GM18858 (cell line): ENCODE measurements around the gene STX8.
"Not testable (repeated sequence)": the region's sequence is repeated elsewhere in the genome, so short reads cannot be mapped to it uniquely, and the experiment has no call there.

ENCODE experiments used
- ATAC-seq: cut with Tn5 transposase; IDR thresholded peaks from one replicate; pipeline ENCODE4 v1.9.1; 2021; ENCODE audit not compliant: unreplicated experiment

STX8 gene

GRCh38 chr17:9269350-9270035 lies 306.1 kb downstream of the STX8 start:
- no peak for ATAC-seq

GRCh38 chr17:9268546-9268945 lies 307.1 kb downstream of the STX8 start:
- no peak for ATAC-seq

- ATAC-seq: no peak
These were observed 308.9 kb downstream of the STX8 start for GRCh38 chr17:9266697-9267117.

- no peak for ATAC-seq
These were observed 309.5 kb downstream of the STX8 start for GRCh38 chr17:9266031-9266680.

GRCh38 chr17:9261081-9262012 lies 314.3 kb downstream of the STX8 start:
- no peak for ATAC-seq

GRCh38 chr17:9259419-9259818 lies 316.2 kb downstream of the STX8 start:
- ATAC-seq: no peak

GRCh38 chr17:9258115-9259015 lies 317.3 kb downstream of the STX8 start:
- ATAC-seq: no peak

GRCh38 chr17:9257630-9257965 lies 318.0 kb downstream of the STX8 start:
- not testable (repeated sequence) for ATAC-seq

GRCh38 chr17:9256751-9257629 lies 318.6 kb downstream of the STX8 start:
- no peak for ATAC-seq

- no peak for ATAC-seq
These were observed 319.3 kb downstream of the STX8 start for GRCh38 chr17:9256361-9256750.

GRCh38 chr17:9255833-9256232 lies 319.8 kb downstream of the STX8 start:
- ATAC-seq: no peak

- no peak for ATAC-seq
These were observed 320.8 kb downstream of the STX8 start for GRCh38 chr17:9254841-9255240.

GRCh38 chr17:9253308-9253707 lies 322.3 kb downstream of the STX8 start:
- no peak for ATAC-seq

- no peak for ATAC-seq
These were observed 324.3 kb downstream of the STX8 start for GRCh38 chr17:9251273-9251672.

- no peak for ATAC-seq
These were observed 326.2 kb downstream of the STX8 start for GRCh38 chr17:9249245-9249953.

- ATAC-seq: no peak
These were observed 328.1 kb downstream of the STX8 start for GRCh38 chr17:9247401-9247938.

GRCh38 chr17:9244066-9245052 lies 331.3 kb downstream of the STX8 start:
- ATAC-seq: no peak

GRCh38 chr17:9242983-9243382 lies 332.6 kb downstream of the STX8 start:
- no peak for ATAC-seq
